ENCODE measurements around the gene ESRRA. TPM values are rescaled to one million over a fixed set of nuclear protein-coding genes. Genes with fewer than 3 reads are reported as not detected.

ESRRA gene
- total and polyA plus RNA-seq, 2 of the 13 experiments (the other 11 are each of a cell fraction or from before 2014, with no cell fraction given), result 18.1 to 36.3 TPM

GRCh38 chr11:64361659-64362058 is 56.3 kb downstream of the ESRRA start:
- no peak overlapping the region for H3K4me2 ChIP-seq (ENCODE audit: low read depth, low read length)
- ChIA-PET CTCF (ENCODE audit: low intra/inter-chr PET ratio, low total read pairs) (no interaction called here), POLR2A (no interaction called here)
- DNase-seq (ENCODE audit: low spot score) (no peak), ATAC-seq (no peak), FAIRE-seq (no peak)
- peaks cover 7 to 29% of the 10 kb centered on the region in 2 experiments for H3K36me3 ChIP-seq (replicated peaks in 1 of 2; ENCODE audit: control insufficient read depth in 1 of 2, insufficient read depth in 2 of 2, low read length in 2 of 2)
- 96% methylated on average over 5 of the region's 18 CpGs for WGBS (ENCODE audit: low lambda C conversion rate)
- no peak overlapping the region for H3K27ac ChIP-seq (ENCODE audit: extremely low read length, insufficient read depth, low read length)
- intact Hi-C loops (cut with micrococcal nuclease; ENCODE audit: unreplicated experiment) (no loop called here), in situ Hi-C loops (cut with HindIII; ENCODE audit: extremely low pct_ligation_motif_present, low pct_unique_long_range_greater_than_20kb) (no loop called here)
- TF ChIP-seq FOXM1 (CRISPR knock-in tag; IDR thresholded peaks at IDR 0.05) (no peak), SSRP1 (CRISPR knock-in tag; IDR thresholded peaks at IDR 0.05) (no peak), DRAP1 (CRISPR knock-in tag; IDR thresholded peaks at IDR 0.05) (no peak), ZNF639 (CRISPR knock-in tag; conservative IDR thresholded peaks at IDR 0.05) (no peak), KDM2A (CRISPR knock-in tag; IDR thresholded peaks at IDR 0.05; ENCODE audit: borderline replicate concordance, low read depth) (no peak), ZNF512 (CRISPR knock-in tag; IDR thresholded peaks at IDR 0.05) (no peak), ZNF329 (CRISPR knock-in tag; IDR thresholded peaks at IDR 0.05; ENCODE audit: low read depth) (no peak), SAP130 (CRISPR knock-in tag; IDR thresholded peaks at IDR 0.05; ENCODE audit: low read depth) (no peak), MATR3 (CRISPR knock-in tag; IDR thresholded peaks at IDR 0.05) (no peak)
- H2AFZ ChIP-seq (ENCODE audit: low read length), result no peak overlapping the region
- no TSS peak for BruUV-seq (replicated peaks)
- peaks cover 30% of the 10 kb centered on the region for H3K4me1 ChIP-seq (ENCODE audit: insufficient read depth, low read length)
- no peak overlapping the region for H3K9ac ChIP-seq (ENCODE audit: insufficient read depth, low read depth, low read length)
- no peaks in the 10 kb centered on the region for H3K9me3 ChIP-seq (ENCODE audit: low read length)
- H3K27me3 ChIP-seq (ENCODE audit: control insufficient read depth in 1 of 2, insufficient read depth in 2 of 2, low read length in 2 of 2), result no peaks in the 10 kb centered on the region; a peak in 1 of 5 replicates
- H3K4me3 ChIP-seq (replicated peaks in 1 of 3; ENCODE audit: insufficient read depth in 1 of 3, low read depth in 2 of 3, low read length in 3 of 3), result no peak overlapping the region
- no peaks in the 10 kb centered on the region for H4K20me1 ChIP-seq (ENCODE audit: insufficient read depth, low read length)
- H3K79me2 ChIP-seq (ENCODE audit: insufficient read depth, low read length), result no peaks in the 10 kb centered on the region
